Thyroid gland (tissue), 4 donors: Measurements from ENCODE around the gene MAP7D3.

Experiments used
- POLR2A ChIP-seq, 2 donors: fragments of 450-650 bp; IDR thresholded peaks; one replicate each; pipeline ENCODE4 v1.6.1; 2017; ENCODE audit warnings: antibody characterized with exemption in 2 of 2, mild to moderate bottlenecking in 2 of 2, moderate library complexity in 1 of 2
- TF ChIP-seq, protein P1 (sequence below), 6 experiments: fragments of 200-600 bp in 3 of 6; fragments of 450-650 bp in 3 of 6; sonication (generic) in 3 of 6; IDR thresholded peaks; one replicate each; pipeline ENCODE4 v1.5.1; 2016 to 2019; ENCODE audit warnings: antibody characterized with exemption in 6 of 6, mild to moderate bottlenecking in 2 of 6, inconsistent platforms in 1 of 6, moderate library complexity in 1 of 6

DNA sequence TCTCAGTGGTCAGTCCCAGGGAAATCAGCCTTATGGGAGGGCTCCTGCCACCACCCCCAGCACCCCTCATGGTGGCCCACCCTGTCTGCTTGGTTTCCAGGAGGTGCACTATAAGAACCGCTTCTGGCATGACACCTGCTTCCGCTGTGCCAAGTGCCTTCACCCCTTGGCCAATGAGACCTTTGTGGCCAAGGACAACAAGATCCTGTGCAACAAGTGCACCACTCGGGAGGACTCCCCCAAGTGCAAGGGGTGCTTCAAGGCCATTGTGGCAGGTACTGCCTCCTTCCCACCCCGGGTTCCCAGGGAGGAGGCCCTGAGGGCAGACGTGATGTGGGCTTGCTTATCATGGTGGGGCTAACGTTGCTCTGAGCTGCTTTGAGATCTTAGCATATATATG is 44.3 kb downstream of the MAP7D3 start:
- TF ChIP-seq, protein P1, sequence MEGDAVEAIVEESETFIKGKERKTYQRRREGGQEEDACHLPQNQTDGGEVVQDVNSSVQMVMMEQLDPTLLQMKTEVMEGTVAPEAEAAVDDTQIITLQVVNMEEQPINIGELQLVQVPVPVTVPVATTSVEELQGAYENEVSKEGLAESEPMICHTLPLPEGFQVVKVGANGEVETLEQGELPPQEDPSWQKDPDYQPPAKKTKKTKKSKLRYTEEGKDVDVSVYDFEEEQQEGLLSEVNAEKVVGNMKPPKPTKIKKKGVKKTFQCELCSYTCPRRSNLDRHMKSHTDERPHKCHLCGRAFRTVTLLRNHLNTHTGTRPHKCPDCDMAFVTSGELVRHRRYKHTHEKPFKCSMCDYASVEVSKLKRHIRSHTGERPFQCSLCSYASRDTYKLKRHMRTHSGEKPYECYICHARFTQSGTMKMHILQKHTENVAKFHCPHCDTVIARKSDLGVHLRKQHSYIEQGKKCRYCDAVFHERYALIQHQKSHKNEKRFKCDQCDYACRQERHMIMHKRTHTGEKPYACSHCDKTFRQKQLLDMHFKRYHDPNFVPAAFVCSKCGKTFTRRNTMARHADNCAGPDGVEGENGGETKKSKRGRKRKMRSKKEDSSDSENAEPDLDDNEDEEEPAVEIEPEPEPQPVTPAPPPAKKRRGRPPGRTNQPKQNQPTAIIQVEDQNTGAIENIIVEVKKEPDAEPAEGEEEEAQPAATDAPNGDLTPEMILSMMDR (IDR thresholded peaks at IDR 0.05): no peak
- TF ChIP-seq POLR2A (IDR thresholded peaks at IDR 0.05): no peak
